Keratinocyte (primary cell): ENCODE data around the gene ENPP6.

Source experiments
- EZH2 ChIP-seq: IDR thresholded peaks from one replicate; pipeline ENCODE4 v1.6.1; 2012; ENCODE audit warnings: inconsistent platforms, mild to moderate bottlenecking, low read length, moderate library complexity
- TF ChIP-seq, protein P1 (sequence below), 3 experiments: IDR thresholded peaks in 1 of 3; conservative IDR thresholded peaks in 1 of 3; optimal IDR thresholded peaks in 1 of 3; 2 replicates in 2 of 3; 3 replicates in 1 of 3; pipeline versions ENCODE3 to v1.5.1; 2011; ENCODE audit warnings: low read length in 3 of 3, mild to moderate bottlenecking in 3 of 3, moderate library complexity in 2 of 3, control low read depth in 1 of 3, inconsistent platforms in 1 of 3; ENCODE audit not compliant: insufficient read depth in 2 of 3; ENCODE audit errors: extremely low read depth in 1 of 3

DNA sequence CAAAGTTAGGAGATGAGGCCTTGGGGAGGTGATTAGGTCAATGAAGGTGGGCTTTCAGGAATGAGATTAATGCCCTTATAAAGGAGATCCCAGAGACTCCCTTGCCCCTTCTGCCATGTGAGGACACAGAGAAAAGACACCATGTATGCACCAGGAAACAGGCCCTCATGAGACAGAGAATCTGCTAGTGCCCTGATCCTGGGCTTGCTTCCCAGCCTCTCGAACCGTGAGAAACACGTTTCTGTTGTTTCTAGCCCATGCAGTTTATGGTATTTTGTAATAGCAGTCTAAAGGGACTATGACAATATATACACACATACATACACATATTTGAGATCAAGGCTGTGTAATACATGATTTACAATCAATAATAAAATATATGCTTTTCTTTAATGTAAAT is 41.4 kb upstream of the ENPP6 start:
- TF ChIP-seq, protein P1, sequence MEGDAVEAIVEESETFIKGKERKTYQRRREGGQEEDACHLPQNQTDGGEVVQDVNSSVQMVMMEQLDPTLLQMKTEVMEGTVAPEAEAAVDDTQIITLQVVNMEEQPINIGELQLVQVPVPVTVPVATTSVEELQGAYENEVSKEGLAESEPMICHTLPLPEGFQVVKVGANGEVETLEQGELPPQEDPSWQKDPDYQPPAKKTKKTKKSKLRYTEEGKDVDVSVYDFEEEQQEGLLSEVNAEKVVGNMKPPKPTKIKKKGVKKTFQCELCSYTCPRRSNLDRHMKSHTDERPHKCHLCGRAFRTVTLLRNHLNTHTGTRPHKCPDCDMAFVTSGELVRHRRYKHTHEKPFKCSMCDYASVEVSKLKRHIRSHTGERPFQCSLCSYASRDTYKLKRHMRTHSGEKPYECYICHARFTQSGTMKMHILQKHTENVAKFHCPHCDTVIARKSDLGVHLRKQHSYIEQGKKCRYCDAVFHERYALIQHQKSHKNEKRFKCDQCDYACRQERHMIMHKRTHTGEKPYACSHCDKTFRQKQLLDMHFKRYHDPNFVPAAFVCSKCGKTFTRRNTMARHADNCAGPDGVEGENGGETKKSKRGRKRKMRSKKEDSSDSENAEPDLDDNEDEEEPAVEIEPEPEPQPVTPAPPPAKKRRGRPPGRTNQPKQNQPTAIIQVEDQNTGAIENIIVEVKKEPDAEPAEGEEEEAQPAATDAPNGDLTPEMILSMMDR (optimal IDR thresholded peaks at IDR 0.05 in 1 of 3, IDR thresholded peaks at IDR 0.05 in 1 of 3, conservative IDR thresholded peaks at IDR 0.05 in 1 of 3; ENCODE audit: extremely low read depth in 1 of 3, insufficient read depth in 2 of 3, low read length in 3 of 3): no peak
- no peak for TF ChIP-seq EZH2
